ENCODE results near the gene RAB19. TPM values are rescaled to one million over a fixed set of nuclear protein-coding genes. Genes with fewer than 3 reads are reported as not detected.
"Not testable (repeated sequence)": the region's sequence is repeated elsewhere in the genome, so short reads cannot be mapped to it uniquely, and the experiment has no call there.

RAB19 gene
- total RNA-seq, 1 experiment from 2014 or later = not detected

DNA sequence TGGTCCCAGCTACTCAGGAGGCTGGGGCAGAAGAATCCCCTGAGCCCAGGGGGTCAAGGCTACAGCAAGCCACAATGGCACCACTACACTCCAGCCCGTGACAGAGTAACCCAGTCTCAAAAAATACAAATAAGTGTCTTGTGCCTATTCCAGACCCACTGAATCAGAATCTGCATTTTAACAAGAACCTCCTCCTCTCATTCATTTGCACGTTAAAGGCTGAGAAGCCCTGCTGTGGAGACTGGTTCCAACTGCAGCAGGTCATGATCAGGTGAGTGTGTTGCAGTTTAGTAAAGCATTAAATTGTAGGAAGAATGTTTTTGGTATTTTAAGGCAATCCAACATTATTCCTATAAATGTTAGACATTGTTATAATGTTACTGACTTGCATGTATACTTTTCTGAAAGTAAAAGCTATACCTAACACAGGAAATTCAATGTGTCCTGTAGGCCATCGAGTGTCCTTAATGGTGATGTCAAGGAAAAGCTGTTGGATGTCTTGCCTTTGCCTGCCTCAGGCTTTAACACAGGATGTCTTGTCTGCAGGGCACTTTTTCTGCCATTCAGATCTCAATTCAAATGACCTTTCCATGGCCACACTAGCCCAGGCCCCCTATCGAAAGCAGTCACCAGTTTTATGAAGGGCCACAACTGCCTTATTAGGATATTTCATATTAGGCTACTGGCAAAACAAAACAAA, 45.1 kb downstream of the RAB19 start:
- DNase-seq (ENCODE audit: low spot score) = no peak
- H3K4me3 ChIP-seq (ENCODE audit: low read depth, low read length, poor library complexity, severe bottlenecking) = no peak overlapping the region
- no peak overlapping the region for H3K27ac ChIP-seq (ENCODE audit: low read depth, low read length, poor library complexity, severe bottlenecking)
- intact Hi-C loops (cut with micrococcal nuclease; ENCODE audit: unreplicated experiment) = no loop called here
- H3K27me3 ChIP-seq (replicated peaks; ENCODE audit: insufficient read depth, low read depth, low read length, poor library complexity) = no peaks in the 10 kb centered on the region
- H3K4me1 ChIP-seq (ENCODE audit: insufficient read depth, low read length, poor library complexity, severe bottlenecking) = no peaks in the 10 kb centered on the region
- CTCF ChIA-PET = interaction anchor here (0.6 kb wide), 1 partner anchor 29 kb away, joined by 3 read pairs; no protein-coding TSS in a partner anchor
- H3K9me3 ChIP-seq (ENCODE audit: low read depth, low read length, poor library complexity, severe bottlenecking) = no peaks in the 10 kb centered on the region
- POLR2A ChIA-PET (ENCODE audit: low non-redundant PET) = no interaction called here
- BruUV-seq (replicated peaks) = no TSS peak
- no peaks in the 10 kb centered on the region for H3K36me3 ChIP-seq (ENCODE audit: insufficient read depth, low read length, poor library complexity, severe bottlenecking)
- TF ChIP-seq CTCF (conservative IDR thresholded peaks at IDR 0.05; ENCODE audit: low read depth, low read length) (no peak), EZH2 (IDR thresholded peaks at IDR 0.05; ENCODE audit: borderline replicate concordance, low read depth, low read length, poor library complexity, severe bottlenecking) (no peak)

DNA sequence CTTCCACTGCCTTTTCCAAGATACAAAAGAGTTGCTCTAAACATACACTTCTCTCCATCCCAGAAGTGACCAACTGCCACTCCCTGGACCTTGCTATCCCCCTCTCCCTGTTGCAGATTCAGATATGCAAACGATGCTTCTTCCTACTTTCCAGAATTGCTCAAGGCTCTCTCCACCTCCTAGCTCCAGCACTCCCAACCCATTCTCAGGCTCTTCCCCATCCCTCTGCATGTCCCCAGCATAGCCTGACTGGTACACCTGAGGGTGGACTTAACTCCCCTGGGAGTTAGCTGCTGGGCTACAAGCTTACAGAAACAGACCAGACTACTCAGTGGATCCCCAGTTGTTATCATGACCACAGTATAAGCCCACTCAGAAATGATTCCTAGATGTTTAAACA, 47.9 kb downstream of the RAB19 start:
- no peak for TF ChIP-seq CTCF (conservative IDR thresholded peaks at IDR 0.05; ENCODE audit: low read depth, low read length)
- TF ChIP-seq EZH2 (IDR thresholded peaks at IDR 0.05; ENCODE audit: borderline replicate concordance, low read depth, low read length, poor library complexity, severe bottlenecking) = no peak
- no peaks in the 10 kb centered on the region for H3K4me1 ChIP-seq (ENCODE audit: insufficient read depth, low read length, poor library complexity, severe bottlenecking)
- no peak overlapping the region for H3K4me3 ChIP-seq (ENCODE audit: low read depth, low read length, poor library complexity, severe bottlenecking)
- DNase-seq (ENCODE audit: low spot score) = no peak
- CTCF ChIA-PET = no interaction called here
- POLR2A ChIA-PET (ENCODE audit: low non-redundant PET) = no interaction called here
- no peaks in the 10 kb centered on the region for H3K27me3 ChIP-seq (replicated peaks; ENCODE audit: insufficient read depth, low read depth, low read length, poor library complexity)
- peaks cover 8% of the 10 kb centered on the region for H3K36me3 ChIP-seq (ENCODE audit: insufficient read depth, low read length, poor library complexity, severe bottlenecking)
- H3K9me3 ChIP-seq (ENCODE audit: low read depth, low read length, poor library complexity, severe bottlenecking) = no peaks in the 10 kb centered on the region
- BruUV-seq (replicated peaks) = no TSS peak
- no peak overlapping the region for H3K27ac ChIP-seq (ENCODE audit: low read depth, low read length, poor library complexity, severe bottlenecking)
- intact Hi-C loops (cut with micrococcal nuclease; ENCODE audit: unreplicated experiment) = no loop called here

DNA sequence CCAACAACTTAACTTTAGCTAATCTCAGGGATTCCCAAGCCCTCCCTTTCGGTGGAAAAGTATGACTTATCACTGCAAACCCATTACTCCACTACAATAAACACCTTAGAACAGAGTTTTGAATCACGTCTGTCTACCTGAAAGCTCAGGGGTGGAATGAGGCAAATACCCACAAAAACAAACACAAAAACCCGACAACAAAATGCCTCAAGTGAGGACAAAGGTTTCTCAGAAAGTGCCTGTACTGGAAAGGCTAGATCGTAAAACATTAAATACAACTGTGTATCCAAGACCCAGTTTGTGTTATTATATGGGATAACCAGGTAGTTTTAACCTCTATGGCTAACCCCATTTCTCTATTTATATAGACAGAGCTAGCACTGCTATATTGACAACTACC, 49.4 kb downstream of the RAB19 start:
- Histone ChIP-seq H3K4me3 (ENCODE audit: low read depth, low read length, poor library complexity, severe bottlenecking) (no peak overlapping the region), H3K36me3 (ENCODE audit: insufficient read depth, low read length, poor library complexity, severe bottlenecking) (peaks cover 10% of the 10 kb centered on the region), H3K27ac (ENCODE audit: low read depth, low read length, poor library complexity, severe bottlenecking) (no peak overlapping the region), H3K9me3 (ENCODE audit: low read depth, low read length, poor library complexity, severe bottlenecking) (no peaks in the 10 kb centered on the region), H3K4me1 (ENCODE audit: insufficient read depth, low read length, poor library complexity, severe bottlenecking) (no peaks in the 10 kb centered on the region), H3K27me3 (replicated peaks; ENCODE audit: insufficient read depth, low read depth, low read length, poor library complexity) (no peaks in the 10 kb centered on the region)
- DNase-seq (ENCODE audit: low spot score) = no peak
- intact Hi-C loops (cut with micrococcal nuclease; ENCODE audit: unreplicated experiment) = no loop called here
- CTCF ChIA-PET = no interaction called here
- POLR2A ChIA-PET (ENCODE audit: low non-redundant PET) = no interaction called here
- BruUV-seq (replicated peaks) = no TSS peak
- no peak for TF ChIP-seq CTCF (conservative IDR thresholded peaks at IDR 0.05; ENCODE audit: low read depth, low read length)
- no peak for TF ChIP-seq EZH2 (IDR thresholded peaks at IDR 0.05; ENCODE audit: borderline replicate concordance, low read depth, low read length, poor library complexity, severe bottlenecking)

DNA sequence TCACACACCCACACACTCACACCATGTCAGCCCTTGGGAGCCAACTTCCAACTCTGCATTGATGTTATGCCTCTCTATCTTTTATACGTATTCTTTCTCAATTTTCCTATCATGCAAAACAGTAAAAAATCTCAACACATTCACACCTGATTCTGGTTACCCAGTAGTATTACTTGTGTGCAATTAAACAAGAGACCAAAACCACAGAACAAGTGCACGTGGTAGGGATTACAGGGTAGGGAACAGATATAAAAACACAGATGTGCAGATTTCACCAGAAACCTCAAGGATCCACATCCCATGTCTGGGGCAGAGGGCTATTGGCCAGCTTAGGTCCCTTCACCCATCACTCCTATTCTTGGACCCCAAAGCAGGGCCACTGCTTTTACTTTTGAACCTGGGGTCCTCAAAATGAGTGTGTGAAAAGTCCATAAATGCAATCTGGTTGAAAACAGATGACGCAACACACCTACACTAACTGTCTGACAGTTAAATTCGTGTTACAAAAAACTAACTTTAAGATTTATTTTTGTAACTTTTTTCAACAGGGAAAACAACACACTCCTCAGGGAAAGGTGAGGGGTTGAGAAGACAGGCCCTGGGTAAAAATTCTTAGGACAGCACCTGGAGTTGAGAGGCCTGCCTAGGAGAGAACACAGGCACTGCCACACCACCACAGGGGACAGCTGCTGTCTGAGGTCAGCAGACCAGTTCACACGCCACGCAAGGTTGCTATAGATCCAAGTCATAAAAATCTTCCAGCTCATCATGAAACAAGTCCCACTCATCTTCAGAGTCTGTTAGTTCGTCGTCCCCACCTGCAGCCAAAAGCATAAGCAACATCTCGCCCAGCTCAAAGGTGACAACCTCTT, 50.2 kb downstream of the RAB19 start:
- BruUV-seq (replicated peaks) = TSS peak; percentile 52
- H3K27me3 ChIP-seq (replicated peaks; ENCODE audit: insufficient read depth, low read depth, low read length, poor library complexity); intact Hi-C loops (cut with micrococcal nuclease; ENCODE audit: unreplicated experiment); H3K27ac ChIP-seq (ENCODE audit: low read depth, low read length, poor library complexity, severe bottlenecking); H3K9me3 ChIP-seq (ENCODE audit: low read depth, low read length, poor library complexity, severe bottlenecking); H3K4me3 ChIP-seq (ENCODE audit: low read depth, low read length, poor library complexity, severe bottlenecking); H3K4me1 ChIP-seq (ENCODE audit: insufficient read depth, low read length, poor library complexity, severe bottlenecking); CTCF ChIA-PET; POLR2A ChIA-PET (ENCODE audit: low non-redundant PET); DNase-seq (ENCODE audit: low spot score): not testable (repeated sequence)
- H3K36me3 ChIP-seq (ENCODE audit: insufficient read depth, low read length, poor library complexity, severe bottlenecking) = peaks cover 17% of the 10 kb centered on the region
